OCI-LY7 (cell line): ENCODE data around the gene ZNF503.

Experiments
- EZH2phosphoT487 ChIP-seq: fragments of 200-600 bp; sonication (generic); IDR thresholded peaks from 2 replicates; pipeline ENCODE4 v1.6.1; 2018; ENCODE audit warnings: low read depth, borderline replicate concordance, mild to moderate bottlenecking, mixed run types, antibody characterized with exemption, low read length, moderate library complexity, mixed read lengths
- TF ChIP-seq, protein P1 (sequence below): fragments of 200-600 bp; sonication (generic); conservative IDR thresholded peaks from 2 replicates; pipeline ENCODE4 v1.5.1; 2014; ENCODE audit warnings: mild to moderate bottlenecking, antibody characterized with exemption, low read length, moderate library complexity, mixed read lengths

DNA sequence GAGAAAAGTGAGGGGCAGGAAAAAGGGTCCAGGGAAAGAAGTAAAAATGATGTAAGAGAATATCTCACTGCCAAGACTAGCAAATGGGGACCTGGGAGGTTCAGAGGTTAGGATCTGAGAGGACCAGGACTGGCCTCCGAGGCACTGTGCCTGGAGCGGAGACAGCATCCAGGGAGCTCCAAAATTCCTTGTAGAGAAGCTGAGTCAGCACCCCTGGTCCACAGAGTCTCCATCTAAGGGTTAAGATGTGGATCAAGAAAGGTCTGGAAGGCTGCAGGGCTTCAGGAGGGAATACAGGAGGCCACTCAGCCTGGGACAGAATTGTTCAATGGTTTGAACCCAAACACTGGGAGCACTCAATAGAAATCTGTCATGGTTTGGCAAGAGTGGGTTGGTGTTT lies 30.6 kb downstream of the ZNF503 start:
- TF ChIP-seq, protein P1, sequence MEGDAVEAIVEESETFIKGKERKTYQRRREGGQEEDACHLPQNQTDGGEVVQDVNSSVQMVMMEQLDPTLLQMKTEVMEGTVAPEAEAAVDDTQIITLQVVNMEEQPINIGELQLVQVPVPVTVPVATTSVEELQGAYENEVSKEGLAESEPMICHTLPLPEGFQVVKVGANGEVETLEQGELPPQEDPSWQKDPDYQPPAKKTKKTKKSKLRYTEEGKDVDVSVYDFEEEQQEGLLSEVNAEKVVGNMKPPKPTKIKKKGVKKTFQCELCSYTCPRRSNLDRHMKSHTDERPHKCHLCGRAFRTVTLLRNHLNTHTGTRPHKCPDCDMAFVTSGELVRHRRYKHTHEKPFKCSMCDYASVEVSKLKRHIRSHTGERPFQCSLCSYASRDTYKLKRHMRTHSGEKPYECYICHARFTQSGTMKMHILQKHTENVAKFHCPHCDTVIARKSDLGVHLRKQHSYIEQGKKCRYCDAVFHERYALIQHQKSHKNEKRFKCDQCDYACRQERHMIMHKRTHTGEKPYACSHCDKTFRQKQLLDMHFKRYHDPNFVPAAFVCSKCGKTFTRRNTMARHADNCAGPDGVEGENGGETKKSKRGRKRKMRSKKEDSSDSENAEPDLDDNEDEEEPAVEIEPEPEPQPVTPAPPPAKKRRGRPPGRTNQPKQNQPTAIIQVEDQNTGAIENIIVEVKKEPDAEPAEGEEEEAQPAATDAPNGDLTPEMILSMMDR, result no peak
- no peak for TF ChIP-seq EZH2phosphoT487
